HFFc6 (cell line): ENCODE results near the gene PHF8. TPM values are rescaled to one million over a fixed set of nuclear protein-coding genes. Genes with fewer than 3 reads are reported as not detected.

Source experiments
- DNase-seq: peaks from one replicate; pipeline ENCODE4 v3.0.0-alpha.2; 2018
- H3K27ac Mint-ChIP-seq: 2 replicates; pipeline ENCODE4 v1.8.0; 2020; ENCODE audit warnings: mild to moderate bottlenecking, mixed read lengths
- H3K27me3 Mint-ChIP-seq: 2 replicates; pipeline ENCODE4 v1.8.0; 2021; ENCODE audit warnings: mild to moderate bottlenecking, moderate library complexity, mixed read lengths; ENCODE audit not compliant: insufficient read depth
- H3K36me3 Mint-ChIP-seq: 2 replicates; pipeline ENCODE4 v1.8.0; 2021; ENCODE audit warnings: low read depth, mixed read lengths
- H3K4me1 Mint-ChIP-seq: 2 replicates; pipeline ENCODE4 v1.8.0; 2020; ENCODE audit warnings: low read depth, mixed read lengths
- H3K4me3 Mint-ChIP-seq: 2 replicates; pipeline ENCODE4 v1.8.0; 2020; ENCODE audit warnings: mild to moderate bottlenecking, moderate library complexity, mixed read lengths
- H3K9me3 Mint-ChIP-seq: 2 replicates; pipeline ENCODE4 v1.8.0; 2020; ENCODE audit warnings: mild to moderate bottlenecking, mixed read lengths
- total RNA-seq, 6 experiments: library from RNA; stranded (reverse); fragmentation: NEBNext Ultra II Directional; extraction: Animal tissue kit (Norgen Biotek cat#: 25700); gene quantifications; 2 replicates in 1 of 6; 3 replicates in 5 of 6; pipeline ENCODE4 v1.2.3, GENCODE V29; 2021
- TF ChIP-seq, protein P1 (sequence below): fragments of 200-600 bp; sonication (generic); IDR thresholded peaks from 2 replicates; pipeline ENCODE4 v1.5.0; 2021; ENCODE audit warnings: antibody characterized with exemption, mild to moderate bottlenecking

Gene PHF8
- total RNA-seq, 6 experiments from 2014 or later = 12.1 to 15.2 (median 14.2) TPM

DNA sequence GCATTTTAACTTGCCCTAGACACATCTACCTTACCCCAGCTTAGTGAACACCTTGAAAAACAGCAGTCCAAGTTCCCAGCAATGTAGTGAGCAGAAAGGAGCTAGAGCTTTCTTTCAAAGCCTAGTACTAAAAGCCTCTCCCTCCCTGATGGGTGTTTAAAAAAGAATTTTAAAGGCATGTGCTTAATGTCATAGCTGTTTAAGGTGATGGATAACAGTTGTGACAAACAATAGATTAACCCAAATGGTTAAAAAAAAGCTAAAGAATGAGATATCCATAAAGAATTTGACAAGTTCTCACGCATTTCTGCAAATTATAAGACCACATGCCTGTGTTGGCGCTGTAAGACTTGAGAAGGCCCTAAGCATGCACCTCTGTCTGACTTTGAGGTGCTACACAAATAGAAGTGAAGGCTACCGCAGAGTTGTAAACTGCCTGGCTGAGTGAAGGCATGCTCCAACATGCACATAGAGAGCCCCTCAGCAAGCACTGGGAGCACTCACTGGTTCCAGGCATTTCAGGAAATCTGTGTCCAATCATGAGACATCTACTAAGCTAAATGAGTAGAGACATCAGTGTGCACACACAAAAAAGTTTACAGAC is 94.0 kb downstream of the PHF8 start:
- DNase-seq = no peak
- Mint-ChIP-seq H3K27me3 (no peaks in the 10 kb centered on the region), H3K4me1 (no peaks in the 10 kb centered on the region), H3K27ac (no peak overlapping the region), H3K4me3 (no peak overlapping the region), H3K36me3 (peaks cover 7% of the 10 kb centered on the region), H3K9me3 (no peaks in the 10 kb centered on the region)
- TF ChIP-seq, protein P1, sequence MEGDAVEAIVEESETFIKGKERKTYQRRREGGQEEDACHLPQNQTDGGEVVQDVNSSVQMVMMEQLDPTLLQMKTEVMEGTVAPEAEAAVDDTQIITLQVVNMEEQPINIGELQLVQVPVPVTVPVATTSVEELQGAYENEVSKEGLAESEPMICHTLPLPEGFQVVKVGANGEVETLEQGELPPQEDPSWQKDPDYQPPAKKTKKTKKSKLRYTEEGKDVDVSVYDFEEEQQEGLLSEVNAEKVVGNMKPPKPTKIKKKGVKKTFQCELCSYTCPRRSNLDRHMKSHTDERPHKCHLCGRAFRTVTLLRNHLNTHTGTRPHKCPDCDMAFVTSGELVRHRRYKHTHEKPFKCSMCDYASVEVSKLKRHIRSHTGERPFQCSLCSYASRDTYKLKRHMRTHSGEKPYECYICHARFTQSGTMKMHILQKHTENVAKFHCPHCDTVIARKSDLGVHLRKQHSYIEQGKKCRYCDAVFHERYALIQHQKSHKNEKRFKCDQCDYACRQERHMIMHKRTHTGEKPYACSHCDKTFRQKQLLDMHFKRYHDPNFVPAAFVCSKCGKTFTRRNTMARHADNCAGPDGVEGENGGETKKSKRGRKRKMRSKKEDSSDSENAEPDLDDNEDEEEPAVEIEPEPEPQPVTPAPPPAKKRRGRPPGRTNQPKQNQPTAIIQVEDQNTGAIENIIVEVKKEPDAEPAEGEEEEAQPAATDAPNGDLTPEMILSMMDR = no peak

DNA sequence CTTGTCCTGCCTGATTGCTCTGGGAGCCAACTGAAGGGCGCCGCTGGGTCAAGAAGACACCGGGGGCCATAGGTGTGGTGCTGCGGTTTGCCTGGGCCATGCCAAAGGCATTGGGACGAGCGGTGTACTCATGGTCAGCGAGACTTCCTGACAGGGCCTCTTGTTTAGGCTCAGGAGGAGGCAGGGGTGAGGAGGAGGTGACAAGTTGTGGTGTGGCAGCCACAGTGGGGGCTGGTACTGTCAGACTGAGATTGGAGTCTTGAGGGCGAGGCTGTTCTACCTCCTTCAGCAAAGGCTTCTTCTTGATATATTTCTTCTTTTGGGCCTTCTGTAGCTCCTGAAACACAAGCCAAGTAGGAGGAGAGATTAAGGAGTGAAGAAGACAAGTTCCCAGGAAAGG is 104.1 kb downstream of the PHF8 start:
- peaks cover 17% of the 10 kb centered on the region for H3K36me3 Mint-ChIP-seq
- no peak for DNase-seq
- TF ChIP-seq, protein P1 = no peak
- H3K27me3 Mint-ChIP-seq = no peaks in the 10 kb centered on the region; the same call in 1 of the 2 replicates
- H3K9me3 Mint-ChIP-seq = no peaks in the 10 kb centered on the region
- no peak overlapping the region for H3K27ac Mint-ChIP-seq
- H3K4me3 Mint-ChIP-seq = no peak overlapping the region
- H3K4me1 Mint-ChIP-seq = no peaks in the 10 kb centered on the region

DNA sequence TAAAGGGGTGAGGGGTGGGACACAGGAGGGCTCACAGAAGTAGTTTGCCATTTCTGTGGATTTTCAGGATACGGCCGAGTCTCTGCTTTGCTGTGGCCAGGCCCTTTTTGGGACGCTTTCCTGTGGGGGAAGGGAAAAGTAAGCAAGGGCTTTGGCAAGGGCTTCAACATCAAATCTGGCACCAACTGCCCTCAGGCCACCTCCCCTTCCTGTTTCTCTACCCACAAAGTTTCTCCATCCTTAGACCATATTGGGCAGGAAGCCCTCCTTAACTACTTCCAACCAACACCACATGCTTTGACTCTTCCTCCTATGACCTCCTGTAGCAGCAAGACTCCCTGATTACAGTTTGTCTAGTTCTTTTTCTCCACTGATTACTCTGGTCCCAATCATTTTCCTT is 105.1 kb downstream of the PHF8 start:
- no peak for DNase-seq
- H3K27me3 Mint-ChIP-seq = no peaks in the 10 kb centered on the region; the same call in 1 of the 2 replicates
- H3K36me3 Mint-ChIP-seq = peaks cover 17% of the 10 kb centered on the region
- H3K4me3 Mint-ChIP-seq = no peak overlapping the region
- no peaks in the 10 kb centered on the region for H3K9me3 Mint-ChIP-seq
- no peaks in the 10 kb centered on the region for H3K4me1 Mint-ChIP-seq
- TF ChIP-seq, protein P1 = no peak
- H3K27ac Mint-ChIP-seq = no peak overlapping the region

DNA sequence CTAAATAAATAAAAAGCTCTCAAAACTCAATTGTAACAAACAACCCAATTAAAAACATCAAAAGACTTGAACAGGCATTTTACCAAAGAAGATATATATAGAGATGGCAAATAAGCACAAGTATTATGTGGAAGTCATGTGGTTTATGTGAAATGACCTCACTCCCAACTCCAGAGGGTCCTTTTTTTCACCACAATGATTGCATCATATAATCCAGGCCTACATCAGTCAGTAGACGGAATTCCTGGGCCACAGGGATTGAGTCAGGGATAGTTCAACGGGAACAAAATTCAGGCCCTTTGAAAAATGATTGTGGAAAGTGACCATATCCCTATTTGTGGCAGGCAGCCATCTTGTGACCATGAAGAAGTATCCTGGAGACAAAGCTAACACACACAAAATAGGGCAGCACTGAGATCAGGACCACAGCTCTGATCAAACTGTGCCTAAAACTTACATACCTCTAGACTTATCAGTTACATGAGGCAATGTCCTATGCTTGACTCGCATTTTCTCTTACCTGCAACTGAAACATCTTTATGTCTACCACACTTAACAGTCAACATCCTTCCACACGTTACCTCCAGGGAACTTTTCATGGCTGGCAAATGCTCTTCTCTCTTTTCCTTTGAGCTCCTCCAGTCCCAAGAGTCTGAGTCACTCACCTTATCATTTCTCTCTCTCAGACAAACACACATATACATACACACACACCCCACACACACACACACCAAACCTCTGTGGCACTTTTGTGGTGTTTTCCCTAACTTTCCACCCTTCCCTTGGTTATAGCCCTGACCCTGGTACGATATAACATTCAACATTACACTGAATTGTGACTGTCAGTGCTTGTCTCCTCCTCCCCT is 113.5 kb downstream of the PHF8 start:
- Mint-ChIP-seq H3K27me3 (peaks cover 2% of the 10 kb centered on the region), H3K36me3 (no peaks in the 10 kb centered on the region), H3K27ac (no peak overlapping the region), H3K9me3 (no peaks in the 10 kb centered on the region), H3K4me1 (no peaks in the 10 kb centered on the region), H3K4me3 (no peak overlapping the region)
- peak; percentile 1 for DNase-seq
- TF ChIP-seq, protein P1 = no peak

DNA sequence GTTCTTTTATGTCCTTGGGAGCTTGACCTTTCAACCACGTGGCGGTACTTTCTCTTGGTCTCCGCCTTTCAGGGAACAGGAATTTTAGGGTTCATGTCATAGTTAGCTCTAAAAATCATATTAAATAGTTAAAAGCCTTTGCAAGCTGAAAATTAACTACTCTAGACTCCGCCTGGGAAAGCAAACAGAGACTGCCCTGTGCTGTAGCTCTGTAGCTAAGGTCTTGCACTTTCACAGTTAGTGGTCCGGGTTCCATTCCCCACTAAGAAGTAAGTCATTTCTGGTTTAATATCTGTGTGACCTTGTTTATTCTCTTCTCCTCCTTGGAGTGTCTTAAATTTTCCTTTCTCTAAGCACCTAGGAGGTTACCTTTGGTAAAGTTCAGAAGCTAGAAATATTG is 118.2 kb downstream of the PHF8 start:
- Mint-ChIP-seq H3K27ac (no peak overlapping the region), H3K9me3 (no peaks in the 10 kb centered on the region), H3K4me1 (no peaks in the 10 kb centered on the region), H3K4me3 (no peak overlapping the region), H3K36me3 (no peaks in the 10 kb centered on the region), H3K27me3 (peaks cover 1% of the 10 kb centered on the region)
- DNase-seq = no peak
- TF ChIP-seq, protein P1 = no peak
